Fibroblast of pulmonary artery (primary cell): Measurements from ENCODE around the gene GREB1.
A peak's percentile ranks its signal among the peaks of the same experiment; 100 is the strongest.

Source experiments
- DNase-seq: peaks from one replicate; pipeline ENCODE4 v3.0.0-alpha.2; 2010; ENCODE audit warnings: low read depth
- H3K4me3 ChIP-seq: replicated peaks from 2 replicates; pipeline ENCODE4 v1.5.1; 2011; ENCODE audit warnings: low read depth, mild to moderate bottlenecking, control low read depth, low read length, moderate library complexity
- CTCF ChIP-seq: IDR thresholded peaks from 2 replicates; pipeline ENCODE4 v1.5.1; 2011; ENCODE audit warnings: mild to moderate bottlenecking, control low read depth, low read length, inconsistent platforms; ENCODE audit errors: missing control alignments

Gene GREB1

DNA sequence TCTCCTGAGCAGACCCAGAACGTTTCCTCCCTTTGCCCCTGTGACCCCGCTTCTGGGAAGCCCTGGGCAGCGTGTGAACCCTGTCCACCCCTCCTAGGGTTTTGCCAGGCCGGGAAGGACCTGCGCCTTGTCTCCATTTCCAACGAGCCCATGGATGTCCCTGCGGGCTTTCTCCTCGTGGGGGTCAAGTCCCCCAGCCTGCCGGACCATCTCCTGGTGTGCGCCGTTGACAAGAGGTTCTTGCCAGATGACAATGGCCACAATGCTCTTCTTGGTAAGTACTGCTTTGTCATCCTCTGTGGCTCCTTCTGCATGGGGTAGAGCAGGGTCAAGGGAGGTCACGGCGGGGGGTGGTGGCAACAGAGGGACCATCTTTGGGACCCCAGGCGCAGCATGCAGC lies 32.5 kb downstream of the GREB1 start:
- no peak overlapping the region for H3K4me3 ChIP-seq
- DNase-seq: no peak
- no peak for TF ChIP-seq CTCF

- no peak overlapping the region for H3K4me3 ChIP-seq
- TF ChIP-seq CTCF: no peak
- no peak for DNase-seq
Observed at GRCh38 chr2:11567631-11568031, 33.8 kb downstream of the GREB1 start.

GRCh38 chr2:11568436-11568835 lies 34.6 kb downstream of the GREB1 start:
- no peak for TF ChIP-seq CTCF
- H3K4me3 ChIP-seq: no peak overlapping the region
- no peak for DNase-seq

GRCh38 chr2:11569636-11570035 lies 35.8 kb downstream of the GREB1 start:
- no peak overlapping the region for H3K4me3 ChIP-seq
- no peak for TF ChIP-seq CTCF
- DNase-seq: no peak

GRCh38 chr2:11571170-11571569 lies 37.3 kb downstream of the GREB1 start:
- no peak for TF ChIP-seq CTCF
- H3K4me3 ChIP-seq: no peak overlapping the region

GRCh38 chr2:11572996-11573395 lies 39.2 kb downstream of the GREB1 start:
- no peak for DNase-seq
- TF ChIP-seq CTCF: no peak
- no peak overlapping the region for H3K4me3 ChIP-seq

More at GRCh38 chr2:11571170-11571569, 37.3 kb downstream of the GREB1 start:
- DNase-seq: no peak

GRCh38 chr2:11573418-11574175 lies 39.8 kb downstream of the GREB1 start:
- no peak for TF ChIP-seq CTCF
- peak; percentile 4 for DNase-seq
- H3K4me3 ChIP-seq: no peak overlapping the region
